A549 (cell line): Measurements from ENCODE around the gene HSPA8. TPM values are rescaled to one million over a fixed set of nuclear protein-coding genes. Genes with fewer than 3 reads are reported as not detected.
A peak's percentile ranks its signal among the peaks of the same experiment; 100 is the strongest.

Source experiments
- ATAC-seq, 2 experiments: fragments of 200-7000 bp in 1 of 2; fragments of >200 bp in 1 of 2; cut with Nextera tagmentation in 1 of 2; cut with Tn5 transposase in 1 of 2; 3 replicates each; pipeline versions ENCODE4 v1.8.0 to v1.9.1; 2018 to 2020; ENCODE audit warnings: mild to moderate bottlenecking in 1 of 2, moderate library complexity in 1 of 2
- CTCF ChIA-PET: fragments of 300-600 bp; sonication (Branson Sonifier 250); formaldehyde crosslinking; extraction: SDS; loops from one replicate; lab custom pipeline; 2021; ENCODE audit warnings: antibody characterized with exemption, inconsistent platforms; lab: Yijun Ruan, JAX
- POLR2A ChIA-PET: fragments of 350-600 bp; formaldehyde crosslinking; extraction: SDS; loops from one replicate; lab custom pipeline; 2021; ENCODE audit warnings: antibody characterized with exemption, inconsistent platforms; lab: Yijun Ruan, JAX
- DNase-seq, 2 experiments: peaks; one replicate each; pipeline versions ENCODE4 v3.0.0 to v3.0.0-alpha.2; 2011 to 2016; ENCODE audit warnings: low read depth in 1 of 2, low spot score in 1 of 2
- FAIRE-seq: peaks from 2 replicates; lab custom pipeline; 2011; peaks lifted over from hg19 to GRCh38; lab: Jason Lieb, UNC
- H3K27ac ChIP-seq, 2 experiments: fragments of >200 bp; sonication (Bioruptor Twin); formaldehyde crosslinking; 3 replicates each; pipeline ENCODE4 v1.5.1; 2016 to 2017
- H3K4me1 ChIP-seq: fragments of >200 bp; sonication (Bioruptor Twin); formaldehyde crosslinking; 3 replicates; pipeline ENCODE4 v1.6.1; 2016
- H3K4me2 ChIP-seq: fragments of >200 bp; sonication (Bioruptor Twin); formaldehyde crosslinking; 3 replicates; pipeline ENCODE4 v1.6.1; 2016
- H3K4me3 ChIP-seq: fragments of >200 bp; sonication (Bioruptor Twin); formaldehyde crosslinking; 3 replicates; pipeline ENCODE4 v1.5.1; 2016
- H3K9me3 ChIP-seq: fragments of >200 bp; sonication (Bioruptor Twin); formaldehyde crosslinking; 3 replicates; pipeline ENCODE4 v1.6.1; 2016
- CHD4 ChIP-seq: fragments of 200-600 bp; sonication (generic); IDR thresholded peaks from 2 replicates; pipeline ENCODE4 v1.6.1; 2016; ENCODE audit warnings: antibody characterized with exemption, mild to moderate bottlenecking, borderline replicate concordance
- FOXS1 ChIP-seq: fragments of 250-450 bp; sonication (Bioruptor Pico); IDR thresholded peaks from 2 replicates; pipeline ENCODE4 v1.5.0; 2020; ENCODE audit warnings: mild to moderate bottlenecking, moderate library complexity
- HDAC2 ChIP-seq: fragments of 200-600 bp; sonication (generic); IDR thresholded peaks from 2 replicates; pipeline ENCODE4 v1.6.1; 2016
- NR3C1 ChIP-seq: fragments of >200 bp; sonication (Bioruptor Twin); formaldehyde crosslinking; IDR thresholded peaks from 3 replicates; pipeline ENCODE4 v1.6.1; 2017
- RAD21 ChIP-seq, 2 experiments: fragments of >200 bp in 1 of 2; sonication (Bioruptor Twin) in 1 of 2; formaldehyde crosslinking in 1 of 2; IDR thresholded peaks in 1 of 2; conservative IDR thresholded peaks in 1 of 2; 2 replicates in 1 of 2; 3 replicates in 1 of 2; pipeline ENCODE4 v1.6.1; 2012 to 2018; ENCODE audit warnings: inconsistent platforms in 1 of 2
- RCOR1 ChIP-seq: fragments of 150-350 bp; IDR thresholded peaks from 2 replicates; pipeline ENCODE4 v1.6.1; 2014; ENCODE audit warnings: antibody characterized with exemption, low read length, low read depth
- RFX5 ChIP-seq: fragments of 450-650 bp; IDR thresholded peaks from 2 replicates; pipeline ENCODE4 v1.7.1; 2014; ENCODE audit warnings: antibody characterized with exemption, mild to moderate bottlenecking, moderate library complexity
- SMC3 ChIP-seq: fragments of >200 bp; sonication (Bioruptor Twin); formaldehyde crosslinking; IDR thresholded peaks from 3 replicates; pipeline ENCODE4 v1.6.1; 2018; ENCODE audit warnings: inconsistent platforms
- TFCP2L1 ChIP-seq: fragments of 250-450 bp; sonication (Bioruptor Pico); IDR thresholded peaks from 2 replicates; pipeline ENCODE4 v1.5.0; 2021; ENCODE audit warnings: mild to moderate bottlenecking
- WGBS: methylation state at CpG from one replicate; pipeline ENCODE4 v1.1.6; 2017; ENCODE audit errors: missing lambda C conversion rate; 5-methylcytosine and 5-hydroxymethylcytosine counted together
- polyA plus RNA-seq, 4 experiments: library from polyadenylated mRNA; depleted of rRNA in 3 of 4; stranded (reverse); fragments of >200 nt; fragmentation: RNase III in 1 of 4; extraction: RNeasy Plus Mini Kit Qiagen cat#74134 plus additional on column Dnase treatment in 1 of 4; gene quantifications; 2 replicates in 3 of 4; 3 replicates in 1 of 4; pipeline ENCODE4 v1.2.3, GENCODE V29; 2011 to 2017
- TF ChIP-seq, protein P1 (sequence below): IDR thresholded peaks from 2 replicates; pipeline ENCODE4 v1.6.1; 2012
- TF ChIP-seq, protein P2 (sequence below): fragments of >200 bp; sonication (Bioruptor Twin); formaldehyde crosslinking; IDR thresholded peaks from 3 replicates; pipeline ENCODE4 v1.6.1; 2016
- TF ChIP-seq, protein P3 (sequence below): fragments of 200-600 bp; sonication (generic); IDR thresholded peaks from 2 replicates; pipeline ENCODE4 v1.6.1; 2016; ENCODE audit warnings: antibody characterized with exemption, mild to moderate bottlenecking, moderate library complexity
- TF ChIP-seq, protein P4 (sequence below): fragments of >200 bp; sonication (Bioruptor Twin); formaldehyde crosslinking; IDR thresholded peaks from 3 replicates; pipeline ENCODE4 v1.5.1; 2016

The HSPA8 gene
- polyA plus RNA-seq, 2 of the 4 experiments (the other 2 are of a cell fraction), result 1,869 to 2,091 TPM

DNA sequence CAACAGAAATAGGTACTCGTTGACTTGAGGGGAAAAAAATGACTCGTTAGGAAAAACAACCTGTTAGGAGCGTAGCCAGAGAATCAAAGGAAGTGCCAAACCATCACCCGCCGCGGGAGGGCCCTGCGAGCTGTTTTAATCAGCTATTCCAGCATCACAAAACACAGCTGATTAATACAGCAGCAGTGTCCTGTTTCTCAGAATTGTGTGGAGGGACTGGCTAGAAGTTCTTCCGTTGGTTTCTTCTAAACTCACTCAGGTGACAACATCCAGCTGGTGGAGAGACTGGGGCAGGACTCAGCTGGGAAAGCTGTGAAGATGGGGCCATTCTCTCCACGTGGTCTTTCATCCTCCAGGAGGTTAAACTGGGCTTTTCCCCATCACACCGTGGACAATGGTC is 28.0 kb downstream of the HSPA8 start:
- Histone ChIP-seq H3K4me3 (no peak overlapping the region), H3K4me1 (no peaks in the 10 kb centered on the region), H3K4me2 (no peak overlapping the region)
- no peak for FAIRE-seq
- TF ChIP-seq RAD21 (conservative IDR thresholded peaks at IDR 0.05 in 1 of 2, IDR thresholded peaks at IDR 0.05 in 1 of 2) (peak; percentile 12 to 25; a peak in 1 of 5 replicates), CHD4 (no peak), HDAC2 (no peak)
- TF ChIP-seq, all 56 proteins: peak for 1
- H3K27ac ChIP-seq, result no peak overlapping the region
- ChIA-PET POLR2A (interaction anchor here (0.9 kb wide), 1 partner anchor 20 kb away, joined by 3 read pairs; no protein-coding TSS in a partner anchor), CTCF (interaction anchor here (0.8 to 5.2 kb wide), 5 partner anchors 10 to 74 kb away, joined by 3 to 27 read pairs (median 4); no protein-coding TSS in a partner anchor)
- H3K9me3 ChIP-seq, result no peaks in the 10 kb centered on the region
- ATAC-seq, result peak; percentile 71 to 73
- whole genome bisulfite sequencing, result 20% methylated on average over 10 of the region's 10 CpGs
- DNase-seq, result peak in 1 of 2 experiments; percentile 27

DNA sequence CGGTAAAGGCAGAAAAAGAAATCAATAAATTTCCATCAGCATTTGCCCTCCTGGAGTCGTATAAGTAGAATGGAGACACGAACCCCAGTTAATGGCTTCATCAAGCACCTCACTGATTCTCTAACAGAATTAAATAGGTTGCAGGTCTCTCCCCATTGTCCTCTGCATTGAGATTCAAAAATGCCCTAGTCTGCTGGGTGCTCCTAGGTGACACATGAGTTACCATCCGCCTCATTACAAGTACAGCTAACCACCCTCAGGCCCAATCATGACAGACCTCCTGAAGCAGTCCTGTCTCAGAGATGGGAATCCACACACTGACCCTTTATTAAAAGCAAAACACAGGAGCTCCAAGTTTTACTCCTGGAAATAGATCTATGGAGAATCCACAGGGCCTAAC is 31.4 kb downstream of the HSPA8 start:
- POLR2A ChIA-PET, result no interaction called here
- TF ChIP-seq RCOR1, result no peak
- TF ChIP-seq RFX5, result no peak
- no peak for TF ChIP-seq FOXS1 (CRISPR knock-in tag)
- TF ChIP-seq TFCP2L1, result no peak
- TF ChIP-seq, protein P1, sequence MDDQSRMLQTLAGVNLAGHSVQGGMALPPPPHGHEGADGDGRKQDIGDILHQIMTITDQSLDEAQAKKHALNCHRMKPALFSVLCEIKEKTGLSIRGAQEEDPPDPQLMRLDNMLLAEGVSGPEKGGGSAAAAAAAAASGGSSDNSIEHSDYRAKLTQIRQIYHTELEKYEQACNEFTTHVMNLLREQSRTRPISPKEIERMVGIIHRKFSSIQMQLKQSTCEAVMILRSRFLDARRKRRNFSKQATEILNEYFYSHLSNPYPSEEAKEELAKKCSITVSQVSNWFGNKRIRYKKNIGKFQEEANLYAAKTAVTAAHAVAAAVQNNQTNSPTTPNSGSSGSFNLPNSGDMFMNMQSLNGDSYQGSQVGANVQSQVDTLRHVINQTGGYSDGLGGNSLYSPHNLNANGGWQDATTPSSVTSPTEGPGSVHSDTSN, result no peak
- TF ChIP-seq, protein P2, sequence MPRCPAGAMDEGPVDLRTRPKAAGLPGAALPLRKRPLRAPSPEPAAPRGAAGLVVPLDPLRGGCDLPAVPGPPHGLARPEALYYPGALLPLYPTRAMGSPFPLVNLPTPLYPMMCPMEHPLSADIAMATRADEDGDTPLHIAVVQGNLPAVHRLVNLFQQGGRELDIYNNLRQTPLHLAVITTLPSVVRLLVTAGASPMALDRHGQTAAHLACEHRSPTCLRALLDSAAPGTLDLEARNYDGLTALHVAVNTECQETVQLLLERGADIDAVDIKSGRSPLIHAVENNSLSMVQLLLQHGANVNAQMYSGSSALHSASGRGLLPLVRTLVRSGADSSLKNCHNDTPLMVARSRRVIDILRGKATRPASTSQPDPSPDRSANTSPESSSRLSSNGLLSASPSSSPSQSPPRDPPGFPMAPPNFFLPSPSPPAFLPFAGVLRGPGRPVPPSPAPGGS, result no peak
- TF ChIP-seq, protein P3, sequence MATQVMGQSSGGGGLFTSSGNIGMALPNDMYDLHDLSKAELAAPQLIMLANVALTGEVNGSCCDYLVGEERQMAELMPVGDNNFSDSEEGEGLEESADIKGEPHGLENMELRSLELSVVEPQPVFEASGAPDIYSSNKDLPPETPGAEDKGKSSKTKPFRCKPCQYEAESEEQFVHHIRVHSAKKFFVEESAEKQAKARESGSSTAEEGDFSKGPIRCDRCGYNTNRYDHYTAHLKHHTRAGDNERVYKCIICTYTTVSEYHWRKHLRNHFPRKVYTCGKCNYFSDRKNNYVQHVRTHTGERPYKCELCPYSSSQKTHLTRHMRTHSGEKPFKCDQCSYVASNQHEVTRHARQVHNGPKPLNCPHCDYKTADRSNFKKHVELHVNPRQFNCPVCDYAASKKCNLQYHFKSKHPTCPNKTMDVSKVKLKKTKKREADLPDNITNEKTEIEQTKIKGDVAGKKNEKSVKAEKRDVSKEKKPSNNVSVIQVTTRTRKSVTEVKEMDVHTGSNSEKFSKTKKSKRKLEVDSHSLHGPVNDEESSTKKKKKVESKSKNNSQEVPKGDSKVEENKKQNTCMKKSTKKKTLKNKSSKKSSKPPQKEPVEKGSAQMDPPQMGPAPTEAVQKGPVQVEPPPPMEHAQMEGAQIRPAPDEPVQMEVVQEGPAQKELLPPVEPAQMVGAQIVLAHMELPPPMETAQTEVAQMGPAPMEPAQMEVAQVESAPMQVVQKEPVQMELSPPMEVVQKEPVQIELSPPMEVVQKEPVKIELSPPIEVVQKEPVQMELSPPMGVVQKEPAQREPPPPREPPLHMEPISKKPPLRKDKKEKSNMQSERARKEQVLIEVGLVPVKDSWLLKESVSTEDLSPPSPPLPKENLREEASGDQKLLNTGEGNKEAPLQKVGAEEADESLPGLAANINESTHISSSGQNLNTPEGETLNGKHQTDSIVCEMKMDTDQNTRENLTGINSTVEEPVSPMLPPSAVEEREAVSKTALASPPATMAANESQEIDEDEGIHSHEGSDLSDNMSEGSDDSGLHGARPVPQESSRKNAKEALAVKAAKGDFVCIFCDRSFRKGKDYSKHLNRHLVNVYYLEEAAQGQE, result no peak
- TF ChIP-seq, protein P4, sequence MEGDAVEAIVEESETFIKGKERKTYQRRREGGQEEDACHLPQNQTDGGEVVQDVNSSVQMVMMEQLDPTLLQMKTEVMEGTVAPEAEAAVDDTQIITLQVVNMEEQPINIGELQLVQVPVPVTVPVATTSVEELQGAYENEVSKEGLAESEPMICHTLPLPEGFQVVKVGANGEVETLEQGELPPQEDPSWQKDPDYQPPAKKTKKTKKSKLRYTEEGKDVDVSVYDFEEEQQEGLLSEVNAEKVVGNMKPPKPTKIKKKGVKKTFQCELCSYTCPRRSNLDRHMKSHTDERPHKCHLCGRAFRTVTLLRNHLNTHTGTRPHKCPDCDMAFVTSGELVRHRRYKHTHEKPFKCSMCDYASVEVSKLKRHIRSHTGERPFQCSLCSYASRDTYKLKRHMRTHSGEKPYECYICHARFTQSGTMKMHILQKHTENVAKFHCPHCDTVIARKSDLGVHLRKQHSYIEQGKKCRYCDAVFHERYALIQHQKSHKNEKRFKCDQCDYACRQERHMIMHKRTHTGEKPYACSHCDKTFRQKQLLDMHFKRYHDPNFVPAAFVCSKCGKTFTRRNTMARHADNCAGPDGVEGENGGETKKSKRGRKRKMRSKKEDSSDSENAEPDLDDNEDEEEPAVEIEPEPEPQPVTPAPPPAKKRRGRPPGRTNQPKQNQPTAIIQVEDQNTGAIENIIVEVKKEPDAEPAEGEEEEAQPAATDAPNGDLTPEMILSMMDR, result no peak
- TF ChIP-seq CHD4, result no peak
- no peak for TF ChIP-seq HDAC2
- 71% methylated on average over 4 of the region's 4 CpGs for WGBS
- H3K4me3 ChIP-seq, result no peak overlapping the region
- H3K27ac ChIP-seq, result no peak overlapping the region
- no peaks in the 10 kb centered on the region for H3K9me3 ChIP-seq
- ATAC-seq (no peak), FAIRE-seq (no peak), DNase-seq (no peak)
- CTCF ChIA-PET, result interaction anchor here (0.7 kb wide), 1 partner anchor 166 kb away, joined by 4 read pairs; no protein-coding TSS in a partner anchor
- H3K4me1 ChIP-seq, result no peaks in the 10 kb centered on the region
- H3K4me2 ChIP-seq, result no peak overlapping the region

DNA sequence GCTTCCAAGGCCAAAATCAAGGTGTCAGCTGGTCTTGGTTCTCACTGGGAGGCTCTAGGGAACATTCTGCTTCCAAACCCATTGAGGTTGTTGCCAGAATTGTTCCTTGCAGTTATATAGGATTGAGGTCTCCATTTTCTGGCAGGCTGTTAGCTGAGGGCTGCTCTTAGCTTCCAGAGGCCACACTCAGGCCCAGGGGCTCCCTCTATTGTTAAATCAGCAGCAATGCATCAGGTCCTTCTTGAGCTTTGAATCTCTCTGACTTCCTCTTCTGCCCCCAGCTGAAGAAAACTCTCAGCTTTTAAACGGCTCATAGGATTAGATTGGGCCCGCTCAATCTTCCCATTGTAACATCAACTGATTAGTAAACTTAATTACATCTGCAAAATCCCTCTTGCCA is 41.0 kb downstream of the HSPA8 start:
- FAIRE-seq (no peak), DNase-seq (peak; percentile 54 to 77), ATAC-seq (peak; percentile 84 to 91; a peak in 5 of 6 replicates)
- Histone ChIP-seq H3K9me3 (no peaks in the 10 kb centered on the region), H3K27ac (no peak overlapping the region), H3K4me2 (no peak overlapping the region)
- 8% methylated on average over 2 of the region's 2 CpGs for WGBS
- CTCF ChIA-PET, result interaction anchor here (0.5 to 10.7 kb wide), 28 partner anchors 10 to 441 kb away, joined by 3 to 177 read pairs (median 4); no protein-coding TSS in a partner anchor
- POLR2A ChIA-PET, result interaction anchor here (0.7 kb wide), 1 partner anchor 34 kb away, joined by 8 read pairs; no protein-coding TSS in a partner anchor
- TF ChIP-seq SMC3 (peak; percentile 46), RAD21 (conservative IDR thresholded peaks at IDR 0.05 in 1 of 2, IDR thresholded peaks at IDR 0.05 in 1 of 2) (peak; percentile 52 to 65), NR3C1 (no peak)
- TF ChIP-seq, protein P2, result no peak
- TF ChIP-seq, protein P4, result peak; percentile 53
- TF ChIP-seq, all 56 proteins: peak for 3
- Histone ChIP-seq H3K4me3 (no peak overlapping the region), H3K4me1 (no peaks in the 10 kb centered on the region)
